IMR-90 (cell line): ENCODE data around the gene SFTA2. TPM values are rescaled to one million over a fixed set of nuclear protein-coding genes. Genes with fewer than 3 reads are reported as not detected.

ENCODE experiments used
- ATAC-seq: fragments of 200-7000 bp; cut with Tn5 transposase; 2 replicates; pipeline ENCODE4 v1.9.1; 2020; ENCODE audit warnings: low read depth, mild to moderate bottlenecking, moderate library complexity
- BruUV-seq: library from RNA; stranded (reverse); fragments of 400-500 nt; replicated peaks from 2 replicates; lab custom pipeline; 2021; lab: Mats Ljungman, UMichigan
- CTCF ChIA-PET: fragments of 300-600 bp; formaldehyde crosslinking; extraction: SDS; loops from one replicate; lab custom pipeline; 2021; ENCODE audit warnings: antibody characterized with exemption; lab: Yijun Ruan, JAX
- POLR2A ChIA-PET: fragments of 300-600 bp; sonication (Branson Sonifier 250); formaldehyde crosslinking; loops from one replicate; lab custom pipeline; 2022; ENCODE audit warnings: antibody characterized with exemption; ENCODE audit not compliant: unreplicated experiment; lab: Charles Lee
- DNase-seq: peaks from one replicate; pipeline ENCODE4 v3.0.0; 2013
- H2AFZ ChIP-seq: replicated peaks from 2 replicates; pipeline ENCODE3; 2013; ENCODE audit warnings: low read length, mild to moderate bottlenecking; ENCODE audit not compliant: poor library complexity
- H2AK5ac ChIP-seq: 2 replicates; pipeline ENCODE4 v1.6.1; 2013; ENCODE audit warnings: low read depth, low read length, inconsistent platforms
- H2AK9ac ChIP-seq: replicated peaks from 2 replicates; pipeline ENCODE3; 2013; ENCODE audit warnings: mild to moderate bottlenecking, low read depth, low read length, moderate library complexity; ENCODE audit not compliant: poor library complexity
- H2BK120ac ChIP-seq: 2 replicates; pipeline ENCODE4 v1.6.1; 2013; ENCODE audit warnings: low read depth, low read length, inconsistent platforms
- H2BK15ac ChIP-seq: 3 replicates; pipeline ENCODE4 v1.6.1; 2013; ENCODE audit warnings: low read depth, low read length, inconsistent platforms
- H2BK20ac ChIP-seq: 2 replicates; pipeline ENCODE4 v1.6.1; 2013; ENCODE audit warnings: low read depth, mild to moderate bottlenecking, inconsistent platforms, low read length, moderate library complexity
- H2BK5ac ChIP-seq: 2 replicates; pipeline ENCODE4 v1.6.1; 2013; ENCODE audit warnings: mild to moderate bottlenecking, low read depth, low read length, inconsistent platforms; ENCODE audit not compliant: poor library complexity, severe bottlenecking
- H3K14ac ChIP-seq: replicated peaks from 2 replicates; pipeline ENCODE4 v1.6.1; 2013; ENCODE audit warnings: low read depth, low read length, inconsistent platforms
- H3K18ac ChIP-seq: 2 replicates; pipeline ENCODE4 v1.6.1; 2013; ENCODE audit warnings: low read depth, low read length, control low read depth
- H3K23ac ChIP-seq: 2 replicates; pipeline ENCODE4 v1.6.1; 2013; ENCODE audit warnings: low read depth, low read length, inconsistent platforms
- H3K27ac ChIP-seq: 2 replicates; pipeline ENCODE4 v1.5.1; 2013; ENCODE audit warnings: mild to moderate bottlenecking, control low read depth, low read length; ENCODE audit not compliant: insufficient read depth
- H3K27me3 ChIP-seq: 2 replicates; pipeline ENCODE4 v1.6.1; 2013; ENCODE audit warnings: low read length; ENCODE audit not compliant: control insufficient read depth, insufficient read depth
- H3K36me3 ChIP-seq: 2 replicates; pipeline ENCODE4 v1.6.1; 2013; ENCODE audit warnings: low read length, mixed read lengths; ENCODE audit not compliant: control insufficient read depth, insufficient read depth
- H3K4ac ChIP-seq: 2 replicates; pipeline ENCODE4 v1.6.1; 2013; ENCODE audit warnings: low read depth, low read length, inconsistent platforms
- H3K4me1 ChIP-seq: 2 replicates; pipeline ENCODE4 v1.6.1; 2013; ENCODE audit warnings: low read length, mixed read lengths; ENCODE audit not compliant: control insufficient read depth, insufficient read depth
- H3K4me2 ChIP-seq: 2 replicates; pipeline ENCODE4 v1.6.1; 2013; ENCODE audit warnings: low read depth, mild to moderate bottlenecking, control low read depth, low read length, moderate library complexity
- H3K4me3 ChIP-seq: 2 replicates; pipeline ENCODE4 v1.5.1; 2013; ENCODE audit warnings: low read depth, mild to moderate bottlenecking, control low read depth, low read length, moderate library complexity; ENCODE audit not compliant: insufficient read depth
- H3K56ac ChIP-seq: 2 replicates; pipeline ENCODE4 v1.6.1; 2013; ENCODE audit warnings: low read length, inconsistent platforms; ENCODE audit not compliant: insufficient read depth; ENCODE audit errors: extremely low read depth
- H3K79me1 ChIP-seq, 2 experiments: 2 replicates each; pipeline ENCODE4 v1.6.1; 2013; ENCODE audit warnings: low read length in 2 of 2, inconsistent platforms in 1 of 2, low read depth in 1 of 2
- H3K9ac ChIP-seq: 2 replicates; pipeline ENCODE4 v1.6.1; 2013; ENCODE audit warnings: low read depth, low read length, control low read depth
- H3K9me1 ChIP-seq: 2 replicates; pipeline ENCODE4 v1.6.1; 2013; ENCODE audit warnings: low read length, inconsistent platforms; ENCODE audit not compliant: insufficient read depth
- H3K9me3 ChIP-seq: 2 replicates; pipeline ENCODE4 v1.6.1; 2013; ENCODE audit warnings: low read length; ENCODE audit not compliant: control insufficient read depth, insufficient read depth
- H4K20me1 ChIP-seq: 2 replicates; pipeline ENCODE4 v1.6.1; 2013; ENCODE audit warnings: low read length, inconsistent platforms; ENCODE audit not compliant: insufficient read depth
- H4K5ac ChIP-seq: 2 replicates; pipeline ENCODE4 v1.6.1; 2013; ENCODE audit warnings: mild to moderate bottlenecking, low read depth, low read length, control low read depth
- H4K8ac ChIP-seq, 2 experiments: 2 replicates each; pipeline ENCODE4 v1.6.1; 2013; ENCODE audit warnings: low read depth in 2 of 2, low read length in 2 of 2, control low read depth in 1 of 2, inconsistent platforms in 1 of 2
- H4K91ac ChIP-seq: 2 replicates; pipeline ENCODE4 v1.6.1; 2013; ENCODE audit warnings: low read depth, low read length, inconsistent platforms; ENCODE audit not compliant: insufficient read depth
- BHLHE40 ChIP-seq: fragments of 150-350 bp; IDR thresholded peaks from 2 replicates; pipeline ENCODE4 v1.6.1; 2016; ENCODE audit warnings: mild to moderate bottlenecking, low read depth, low read length
- ELK1 ChIP-seq: fragments of 150-350 bp; IDR thresholded peaks from 2 replicates; pipeline ENCODE4 v1.6.1; 2016; ENCODE audit warnings: low read depth, mild to moderate bottlenecking, low read length, moderate library complexity, borderline replicate concordance
- MAFK ChIP-seq: IDR thresholded peaks from 2 replicates; pipeline ENCODE4 v1.6.1; 2012; ENCODE audit warnings: low read depth, low read length, improper control_type of control experiment
- MAZ ChIP-seq: IDR thresholded peaks from 2 replicates; pipeline ENCODE4 v1.6.1; 2012; ENCODE audit warnings: low read depth, mild to moderate bottlenecking, low read length, improper control_type of control experiment, moderate library complexity, borderline replicate concordance
- RFX5 ChIP-seq: IDR thresholded peaks from 2 replicates; pipeline ENCODE4 v1.8.0; 2012; ENCODE audit warnings: low read depth, mild to moderate bottlenecking, low read length, moderate library complexity
- WGBS, 2 experiments: methylation state at CpG; one replicate each; pipeline versions ENCODE4 v1.1.5 to v1.1.7; 2013; ENCODE audit warnings: missing lambda C conversion rate in 2 of 2; ENCODE audit not compliant: insufficient read length in 1 of 2; ENCODE audit errors: extremely low coverage in 2 of 2; 5-methylcytosine and 5-hydroxymethylcytosine counted together
- dilution Hi-C: fragments of 300-500 bp; cut with HindIII; formaldehyde crosslinking; loops from one replicate; pipeline ENCODE4 v1.14.3; 2018; ENCODE audit warnings: low sequenced_read_pairs; ENCODE audit not compliant: unreplicated experiment
- in situ Hi-C: fragments of 300-500 bp; cut with MboI; formaldehyde crosslinking; loops from 3 replicates; pipeline ENCODE4 v1.14.3; 2019; ENCODE audit warnings: low sequenced_read_pairs, inconsistent platforms, mixed read lengths
- intact Hi-C: fragments of 100-400 bp; cut with micrococcal nuclease; formaldehyde crosslinking; loops from 2 replicates; pipeline ENCODE4 v1.10.0; 2022
- polyA plus RNA-seq, 3 experiments: library from polyadenylated mRNA; depleted of rRNA; stranded (reverse); fragments of >200 nt; gene quantifications; 2 replicates each; pipeline ENCODE4 v1.2.3, GENCODE V29; 2012; ENCODE audit warnings: low replicate concordance in 1 of 3
- total RNA-seq: library from RNA; depleted of rRNA; stranded (reverse); fragments of >200 nt; gene quantifications from 2 replicates; pipeline ENCODE4 v1.2.3, GENCODE V29; 2012
- TF ChIP-seq, protein P1 (sequence below): conservative IDR thresholded peaks from 2 replicates; pipeline ENCODE4 v1.5.1; 2012; ENCODE audit warnings: mild to moderate bottlenecking, low read depth, low read length, improper control_type of control experiment

SFTA2 gene
- total and polyA plus RNA-seq, 2 of the 4 experiments (the other 2 are of a cell fraction) = not detected

- Histone ChIP-seq H2AK5ac (no peak overlapping the region), H3K14ac (no peak overlapping the region), H3K9ac (no peak overlapping the region), H4K91ac (no peak overlapping the region), H3K27ac (no peak overlapping the region), H2BK20ac (no peak overlapping the region), H4K20me1 (no peaks in the 10 kb centered on the region), H2AFZ (no peak overlapping the region), H2BK120ac (no peak overlapping the region), H3K4ac (no peak overlapping the region), H3K9me3 (peaks cover 2% of the 10 kb centered on the region; the same call in 1 of the 2 replicates), H3K56ac (no peak overlapping the region), H2AK9ac (no peak overlapping the region), H3K4me1 (peaks cover 1% of the 10 kb centered on the region; the same call in 1 of the 2 replicates), H4K5ac (no peak overlapping the region), H3K27me3 (peaks cover 45% of the 10 kb centered on the region), H3K18ac (no peak overlapping the region), H2BK15ac (no peak overlapping the region), H3K4me2 (no peak overlapping the region), H3K4me3 (no peak overlapping the region), H3K79me1 (no peaks in the 10 kb centered on the region), H2BK5ac (no peak overlapping the region), H3K36me3 (no peaks in the 10 kb centered on the region), H4K8ac (no peak overlapping the region), H3K9me1 (peaks cover 10% of the 10 kb centered on the region), H3K23ac (no peak overlapping the region)
- intact Hi-C loops = no loop called here
- BruUV-seq = no TSS peak
- WGBS, 2 experiments = no CpG with 5 or more reads among the region's 5 CpGs
- TF ChIP-seq, protein P1, sequence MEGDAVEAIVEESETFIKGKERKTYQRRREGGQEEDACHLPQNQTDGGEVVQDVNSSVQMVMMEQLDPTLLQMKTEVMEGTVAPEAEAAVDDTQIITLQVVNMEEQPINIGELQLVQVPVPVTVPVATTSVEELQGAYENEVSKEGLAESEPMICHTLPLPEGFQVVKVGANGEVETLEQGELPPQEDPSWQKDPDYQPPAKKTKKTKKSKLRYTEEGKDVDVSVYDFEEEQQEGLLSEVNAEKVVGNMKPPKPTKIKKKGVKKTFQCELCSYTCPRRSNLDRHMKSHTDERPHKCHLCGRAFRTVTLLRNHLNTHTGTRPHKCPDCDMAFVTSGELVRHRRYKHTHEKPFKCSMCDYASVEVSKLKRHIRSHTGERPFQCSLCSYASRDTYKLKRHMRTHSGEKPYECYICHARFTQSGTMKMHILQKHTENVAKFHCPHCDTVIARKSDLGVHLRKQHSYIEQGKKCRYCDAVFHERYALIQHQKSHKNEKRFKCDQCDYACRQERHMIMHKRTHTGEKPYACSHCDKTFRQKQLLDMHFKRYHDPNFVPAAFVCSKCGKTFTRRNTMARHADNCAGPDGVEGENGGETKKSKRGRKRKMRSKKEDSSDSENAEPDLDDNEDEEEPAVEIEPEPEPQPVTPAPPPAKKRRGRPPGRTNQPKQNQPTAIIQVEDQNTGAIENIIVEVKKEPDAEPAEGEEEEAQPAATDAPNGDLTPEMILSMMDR = no peak
- TF ChIP-seq RFX5 (no peak), BHLHE40 (no peak), MAFK (no peak), MAZ (no peak), ELK1 (no peak)
- ATAC-seq (no peak), DNase-seq (no peak)
- in situ Hi-C loops = no loop called here
- POLR2A ChIA-PET = no interaction called here
- dilution Hi-C loops = no loop called here
- CTCF ChIA-PET = no interaction called here
These were observed 13.3 kb upstream of the SFTA2 start for GRCh38 chr6:30945281-30945680.
